Measurements from ENCODE around the gene SDK1.

GRCh38 chr7:3429981-3430380 is 128.9 kb downstream of the SDK1 start:
- no peak for TF ChIP-seq POLR2A (IDR thresholded peaks at IDR 0.05; ENCODE audit: low read length)
- TF ChIP-seq GATA1 (IDR thresholded peaks at IDR 0.05; ENCODE audit: low read depth, low read length), result no peak
